Measurements from ENCODE around the gene HACL1. TPM values are rescaled to one million over a fixed set of nuclear protein-coding genes. Genes with fewer than 3 reads are reported as not detected.
"Not testable (repeated sequence)": the region's sequence is repeated elsewhere in the genome, so short reads cannot be mapped to it uniquely, and the experiment has no call there.

HACL1 gene
- polyA plus RNA-seq, 4 donors, result 24.5 to 138 (median 72.9) TPM

- peak in 1 of 2 donors; percentile 63 for DNase-seq
- not testable (repeated sequence) for H3K4me1 ChIP-seq (ENCODE audit: control insufficient read depth in 3 of 3, insufficient read depth in 2 of 3, low read depth in 1 of 3, low read length in 2 of 3); FAIRE-seq; H3K36me3 ChIP-seq (ENCODE audit: control insufficient read depth in 3 of 3, insufficient read depth in 2 of 3, low read depth in 1 of 3, low read length in 3 of 3); H3K27me3 ChIP-seq (ENCODE audit: control insufficient read depth in 3 of 3, insufficient read depth in 3 of 3, low read length in 3 of 3); H3K4me3 ChIP-seq (ENCODE audit: low read depth in 1 of 3, low read length in 3 of 3)
- Histone ChIP-seq H3K9me3 (ENCODE audit: control insufficient read depth in 2 of 2, insufficient read depth in 1 of 2, low read depth in 1 of 2, low read length in 1 of 2) (peaks cover 0 to 23% of the 10 kb centered on the region in 2 donors), H3K27ac (ENCODE audit: low read depth in 1 of 3, low read length in 2 of 3) (peak overlapping the region in 2 of 3 donors; percentile 20 to 41)
- 63 to 82% (median 72%) methylated on average over 8 of the region's 8 CpGs for WGBS, 3 donors
These were observed 18.5 kb upstream of the HACL1 start for GRCh38 chr3:15619659-15620464.

GRCh38 chr3:15616053-15616452 is 14.7 kb upstream of the HACL1 start:
- no peaks in the 10 kb centered on the region for H3K27me3 ChIP-seq (ENCODE audit: control insufficient read depth in 3 of 3, insufficient read depth in 3 of 3, low read length in 3 of 3)
- peaks cover 0 to 4% (median 4%) of the 10 kb centered on the region in 3 donors for H3K36me3 ChIP-seq (ENCODE audit: control insufficient read depth in 3 of 3, insufficient read depth in 2 of 3, low read depth in 1 of 3, low read length in 3 of 3)
- H3K4me1 ChIP-seq (ENCODE audit: control insufficient read depth in 3 of 3, insufficient read depth in 2 of 3, low read depth in 1 of 3, low read length in 2 of 3), result no peaks in the 10 kb centered on the region
- 95 to 98% (median 95%) methylated on average over 6 of the region's 6 CpGs for WGBS, 3 donors
- H3K4me3 ChIP-seq (ENCODE audit: low read depth in 1 of 3, low read length in 3 of 3), result no peak overlapping the region
- DNase-seq, result no peak
- no peak overlapping the region for H3K27ac ChIP-seq (ENCODE audit: low read depth in 1 of 3, low read length in 2 of 3)
- no peak for FAIRE-seq
- H3K9me3 ChIP-seq (ENCODE audit: control insufficient read depth in 2 of 2, insufficient read depth in 1 of 2, low read depth in 1 of 2, low read length in 1 of 2), result peaks cover 0 to 17% of the 10 kb centered on the region in 2 donors

- H3K27ac ChIP-seq (ENCODE audit: low read depth in 1 of 3, low read length in 2 of 3), result no peak overlapping the region
- DNase-seq, result no peak
- no peak for FAIRE-seq
- no peaks in the 10 kb centered on the region for H3K4me1 ChIP-seq (ENCODE audit: control insufficient read depth in 3 of 3, insufficient read depth in 2 of 3, low read depth in 1 of 3, low read length in 2 of 3)
- H3K27me3 ChIP-seq (ENCODE audit: control insufficient read depth in 3 of 3, insufficient read depth in 3 of 3, low read length in 3 of 3), result no peaks in the 10 kb centered on the region
- H3K4me3 ChIP-seq (ENCODE audit: low read depth in 1 of 3, low read length in 3 of 3), result no peak overlapping the region
- H3K36me3 ChIP-seq (ENCODE audit: control insufficient read depth in 3 of 3, insufficient read depth in 2 of 3, low read depth in 1 of 3, low read length in 3 of 3), result no peaks in the 10 kb centered on the region
- 90 to 100% (median 100%) methylated on average over 1 of the region's 1 CpG for WGBS, 3 donors
- peaks cover 0 to 7% of the 10 kb centered on the region in 2 donors for H3K9me3 ChIP-seq (ENCODE audit: control insufficient read depth in 2 of 2, insufficient read depth in 1 of 2, low read depth in 1 of 2, low read length in 1 of 2)
These were observed 13.6 kb upstream of the HACL1 start for GRCh38 chr3:15614958-15615357.

- Histone ChIP-seq H3K27me3 (ENCODE audit: control insufficient read depth in 3 of 3, insufficient read depth in 3 of 3, low read length in 3 of 3) (no peaks in the 10 kb centered on the region), H3K9me3 (ENCODE audit: control insufficient read depth in 2 of 2, insufficient read depth in 1 of 2, low read depth in 1 of 2, low read length in 1 of 2) (no peaks in the 10 kb centered on the region), H3K4me3 (ENCODE audit: low read depth in 1 of 3, low read length in 3 of 3) (no peak overlapping the region), H3K27ac (ENCODE audit: low read depth in 1 of 3, low read length in 2 of 3) (no peak overlapping the region), H3K4me1 (ENCODE audit: control insufficient read depth in 3 of 3, insufficient read depth in 2 of 3, low read depth in 1 of 3, low read length in 2 of 3) (peaks cover 0 to 8% (median 3%) of the 10 kb centered on the region in 3 donors), H3K36me3 (ENCODE audit: control insufficient read depth in 3 of 3, insufficient read depth in 2 of 3, low read depth in 1 of 3, low read length in 3 of 3) (no peaks in the 10 kb centered on the region)
- DNase-seq (no peak), FAIRE-seq (no peak)
- 68 to 88% (median 78%) methylated on average over 1 of the region's 1 CpG for WGBS, 3 donors
These were observed 10.6 kb upstream of the HACL1 start for GRCh38 chr3:15612001-15612400.

GRCh38 chr3:15611018-15611417 is 9.6 kb upstream of the HACL1 start:
- peaks cover 0 to 13% (median 3%) of the 10 kb centered on the region in 3 donors for H3K4me1 ChIP-seq (ENCODE audit: control insufficient read depth in 3 of 3, insufficient read depth in 2 of 3, low read depth in 1 of 3, low read length in 2 of 3)
- H3K27me3 ChIP-seq (ENCODE audit: control insufficient read depth in 3 of 3, insufficient read depth in 3 of 3, low read length in 3 of 3), result no peaks in the 10 kb centered on the region
- FAIRE-seq (no peak), DNase-seq (no peak)
- H3K27ac ChIP-seq (ENCODE audit: low read depth in 1 of 3, low read length in 2 of 3), result no peak overlapping the region
- no peaks in the 10 kb centered on the region for H3K9me3 ChIP-seq (ENCODE audit: control insufficient read depth in 2 of 2, insufficient read depth in 1 of 2, low read depth in 1 of 2, low read length in 1 of 2)
- WGBS, 3 donors, result 97 to 98% (median 98%) methylated on average over 3 of the region's 3 CpGs
- H3K4me3 ChIP-seq (ENCODE audit: low read depth in 1 of 3, low read length in 3 of 3), result no peak overlapping the region
- H3K36me3 ChIP-seq (ENCODE audit: control insufficient read depth in 3 of 3, insufficient read depth in 2 of 3, low read depth in 1 of 3, low read length in 3 of 3), result no peaks in the 10 kb centered on the region

- H3K36me3 ChIP-seq (ENCODE audit: control insufficient read depth in 3 of 3, insufficient read depth in 2 of 3, low read depth in 1 of 3, low read length in 3 of 3), result no peaks in the 10 kb centered on the region
- FAIRE-seq, result no peak
- H3K4me3 ChIP-seq (ENCODE audit: low read depth in 1 of 3, low read length in 3 of 3), result no peak overlapping the region
- WGBS, 3 donors, result 93 to 98% (median 96%) methylated on average over 4 of the region's 4 CpGs
- H3K9me3 ChIP-seq (ENCODE audit: control insufficient read depth in 2 of 2, insufficient read depth in 1 of 2, low read depth in 1 of 2, low read length in 1 of 2), result no peaks in the 10 kb centered on the region
- H3K27ac ChIP-seq (ENCODE audit: low read depth in 1 of 3, low read length in 2 of 3), result no peak overlapping the region
- DNase-seq, result no peak
- no peaks in the 10 kb centered on the region for H3K27me3 ChIP-seq (ENCODE audit: control insufficient read depth in 3 of 3, insufficient read depth in 3 of 3, low read length in 3 of 3)
- H3K4me1 ChIP-seq (ENCODE audit: control insufficient read depth in 3 of 3, insufficient read depth in 2 of 3, low read depth in 1 of 3, low read length in 2 of 3), result peaks cover 0 to 18% (median 3%) of the 10 kb centered on the region in 3 donors
These were observed 8.9 kb upstream of the HACL1 start for GRCh38 chr3:15610082-15610759.

- H3K27me3 ChIP-seq (ENCODE audit: control insufficient read depth in 3 of 3, insufficient read depth in 3 of 3, low read length in 3 of 3), result no peaks in the 10 kb centered on the region
- H3K9me3 ChIP-seq (ENCODE audit: control insufficient read depth in 2 of 2, insufficient read depth in 1 of 2, low read depth in 1 of 2, low read length in 1 of 2), result peaks cover 0 to 13% of the 10 kb centered on the region in 2 donors
- FAIRE-seq (no peak), DNase-seq (peak; percentile 71 to 94)
- H3K4me3 ChIP-seq (ENCODE audit: low read depth in 1 of 3, low read length in 3 of 3), result no peak overlapping the region
- 16 to 56% (median 32%) methylated on average over 2 of the region's 2 CpGs for WGBS, 3 donors
- H3K4me1 ChIP-seq (ENCODE audit: control insufficient read depth in 3 of 3, insufficient read depth in 2 of 3, low read depth in 1 of 3, low read length in 2 of 3), result peaks cover 0 to 28% (median 5%) of the 10 kb centered on the region in 3 donors
- H3K36me3 ChIP-seq (ENCODE audit: control insufficient read depth in 3 of 3, insufficient read depth in 2 of 3, low read depth in 1 of 3, low read length in 3 of 3), result peaks cover 0 to 3% (median 0%) of the 10 kb centered on the region in 3 donors
- H3K27ac ChIP-seq (ENCODE audit: low read depth in 1 of 3, low read length in 2 of 3), result peak overlapping the region; percentile 46 to 73 (median 57)
These were observed 5.1 kb upstream of the HACL1 start for GRCh38 chr3:15606434-15606891.

GRCh38 chr3:15604584-15604983 is 3.2 kb upstream of the HACL1 start:
- not testable (repeated sequence) for FAIRE-seq; H3K36me3 ChIP-seq (ENCODE audit: control insufficient read depth in 3 of 3, insufficient read depth in 2 of 3, low read depth in 1 of 3, low read length in 3 of 3); H3K27me3 ChIP-seq (ENCODE audit: control insufficient read depth in 3 of 3, insufficient read depth in 3 of 3, low read length in 3 of 3)
- peak overlapping the region in 1 of 3 donors; percentile 55 for H3K27ac ChIP-seq (ENCODE audit: low read depth in 1 of 3, low read length in 2 of 3)
- DNase-seq, result peak in 1 of 2 donors; percentile 60
- WGBS, 3 donors, result 57 to 79% (median 69%) methylated on average over 1 of the region's 1 CpG
- peaks cover 0 to 34% (median 5%) of the 10 kb centered on the region in 3 donors for H3K4me1 ChIP-seq (ENCODE audit: control insufficient read depth in 3 of 3, insufficient read depth in 2 of 3, low read depth in 1 of 3, low read length in 2 of 3)
- peaks cover 0 to 13% of the 10 kb centered on the region in 2 donors for H3K9me3 ChIP-seq (ENCODE audit: control insufficient read depth in 2 of 2, insufficient read depth in 1 of 2, low read depth in 1 of 2, low read length in 1 of 2)
- H3K4me3 ChIP-seq (ENCODE audit: low read depth in 1 of 3, low read length in 3 of 3), result peak overlapping the region in 1 of 3 donors; percentile 17
